HUDEP-2 (cell line): Measurements from ENCODE around the gene LGSN.
"Not testable (repeated sequence)": the region's sequence is repeated elsewhere in the genome, so short reads cannot be mapped to it uniquely, and the experiment has no call there.

Experiments
- DNase-seq, 76 experiments: peaks; one replicate each; lab custom pipeline; 2025; ENCODE audit not compliant: unreplicated experiment in 76 of 76; lab: John Stamatoyannopoulos, UW

The LGSN gene

DNA sequence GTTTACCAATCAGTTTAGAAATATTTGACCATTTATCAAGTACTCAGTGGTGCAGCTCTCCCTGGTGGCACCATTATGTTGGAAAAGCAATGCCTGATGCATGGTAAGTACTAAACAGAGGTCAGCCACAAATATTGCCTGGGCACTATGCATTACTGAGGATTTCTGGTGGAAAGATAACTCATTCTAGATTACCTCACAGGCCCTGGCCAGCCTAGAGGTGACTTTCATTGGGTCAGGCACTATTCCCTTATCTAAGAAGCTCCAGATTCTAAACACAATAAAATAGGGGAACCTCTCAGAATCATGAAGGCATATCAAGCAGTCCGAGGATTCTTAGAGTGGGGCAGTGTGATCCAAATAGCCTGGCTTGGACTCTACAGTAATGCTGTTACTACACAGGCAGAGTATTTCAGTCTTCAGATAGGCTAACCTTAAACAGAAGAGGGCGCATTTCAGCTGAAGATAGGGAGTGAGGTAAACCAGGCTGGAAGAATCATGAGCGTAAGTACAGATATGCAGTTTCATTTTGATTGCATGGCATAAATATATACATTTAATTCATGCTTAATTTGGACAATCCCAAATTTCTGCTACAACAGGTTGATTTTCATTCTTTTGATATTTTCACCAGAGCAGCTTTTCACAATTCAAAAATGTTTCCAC, 12.1 kb downstream of the LGSN start:
- peak in 15 of 76 experiments; percentile 1 to 64 (median 18) for DNase-seq

GRCh38 chr6:63306420-63306819, 13.4 kb downstream of the LGSN start:
- no peak for DNase-seq

GRCh38 chr6:63305277-63305676, 14.5 kb downstream of the LGSN start:
- DNase-seq: no peak

GRCh38 chr6:63303476-63303875, 16.3 kb downstream of the LGSN start:
- DNase-seq: no peak

GRCh38 chr6:63299667-63300066, 20.1 kb downstream of the LGSN start:
- no peak for DNase-seq

- no peak for DNase-seq
Measured at GRCh38 chr6:63295553-63296194, 24.1 kb downstream of the LGSN start.

DNA sequence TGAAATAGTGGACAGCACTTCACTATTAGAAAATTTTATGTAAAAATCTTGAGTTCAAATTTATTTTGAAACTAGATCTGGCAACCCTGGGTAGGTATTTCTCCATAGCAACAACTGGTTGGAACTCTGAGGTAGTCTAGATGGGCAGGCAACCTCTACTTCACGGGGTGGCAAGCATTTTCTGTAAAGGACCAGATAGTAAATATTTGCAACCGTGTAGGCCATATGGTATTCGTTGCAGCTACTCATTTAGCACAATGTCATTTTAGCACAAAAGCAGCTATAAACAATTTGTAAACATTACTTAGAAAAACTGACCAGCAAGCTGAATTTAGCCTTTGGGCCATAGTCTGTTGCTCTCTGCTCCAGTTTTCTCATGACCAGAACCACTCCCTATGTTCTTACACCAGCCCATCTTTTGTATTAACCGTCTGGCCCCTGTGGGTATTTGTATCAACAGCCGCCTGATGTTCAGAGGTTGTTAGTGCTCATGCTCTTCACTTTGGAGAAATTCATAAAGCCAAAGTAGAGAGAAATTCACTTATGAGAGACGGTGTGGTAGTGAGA, 29.2 kb downstream of the LGSN start:
- no peak for DNase-seq

DNA sequence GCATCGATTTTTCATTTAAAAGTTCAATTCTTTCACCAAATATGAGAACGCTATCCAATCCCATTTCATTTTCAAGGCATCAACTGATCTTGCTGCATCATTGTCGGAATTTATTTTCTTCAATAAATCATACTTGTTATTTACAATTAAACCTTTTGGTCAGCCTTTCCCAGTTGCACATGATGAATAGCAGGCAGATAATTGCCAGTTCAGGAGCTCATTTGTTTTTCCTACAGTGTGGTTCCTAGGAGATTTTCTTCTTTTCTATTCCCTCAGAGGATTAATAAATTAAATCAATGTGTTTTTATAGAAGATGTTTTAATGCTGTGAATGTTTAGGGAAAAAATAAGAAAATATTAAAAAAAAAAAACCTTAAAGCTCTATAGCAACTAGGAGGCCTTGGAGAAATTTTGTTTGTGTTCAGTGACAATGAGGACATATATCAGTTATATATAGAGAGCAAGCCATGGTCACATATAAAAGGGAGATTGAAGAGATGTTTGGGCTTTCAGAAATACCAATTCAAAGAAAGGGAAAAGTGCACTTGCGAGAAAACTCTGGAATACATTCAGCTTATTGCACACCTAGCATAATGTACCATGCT, 30.4 kb downstream of the LGSN start:
- no peak for DNase-seq

- DNase-seq: no peak
Measured at GRCh38 chr6:63280639-63281180, 39.1 kb downstream of the LGSN start.

GRCh38 chr6:63278916-63279315, 40.9 kb downstream of the LGSN start:
- no peak for DNase-seq

DNA sequence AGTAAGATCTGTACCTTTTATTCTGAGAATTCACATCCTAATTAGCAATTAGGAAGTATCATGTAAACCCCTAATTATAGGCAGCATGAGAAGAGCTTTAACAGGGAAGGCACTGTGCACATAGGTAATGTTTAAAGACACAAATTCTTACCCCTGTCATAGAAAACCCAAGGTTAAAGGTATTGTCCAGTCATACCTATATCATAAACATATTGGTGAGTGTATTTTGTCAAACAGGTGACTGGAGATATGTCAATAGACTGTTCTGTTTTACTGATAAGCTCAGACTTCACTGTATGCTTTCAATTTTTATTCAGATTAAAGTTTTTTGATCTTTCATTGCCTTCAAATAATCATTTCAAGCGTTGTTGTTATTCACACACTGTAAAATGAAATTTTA, 43.8 kb downstream of the LGSN start:
- DNase-seq: no peak

GRCh38 chr6:63274795-63275430, 44.9 kb downstream of the LGSN start:
- not testable (repeated sequence) for DNase-seq

- peak in 16 of 76 experiments; percentile 2 to 28 (median 18) for DNase-seq
Measured at GRCh38 chr6:63272397-63272796, 47.4 kb downstream of the LGSN start.

- DNase-seq: no peak
Measured at GRCh38 chr6:63269470-63269869, 50.3 kb downstream of the LGSN start.

DNA sequence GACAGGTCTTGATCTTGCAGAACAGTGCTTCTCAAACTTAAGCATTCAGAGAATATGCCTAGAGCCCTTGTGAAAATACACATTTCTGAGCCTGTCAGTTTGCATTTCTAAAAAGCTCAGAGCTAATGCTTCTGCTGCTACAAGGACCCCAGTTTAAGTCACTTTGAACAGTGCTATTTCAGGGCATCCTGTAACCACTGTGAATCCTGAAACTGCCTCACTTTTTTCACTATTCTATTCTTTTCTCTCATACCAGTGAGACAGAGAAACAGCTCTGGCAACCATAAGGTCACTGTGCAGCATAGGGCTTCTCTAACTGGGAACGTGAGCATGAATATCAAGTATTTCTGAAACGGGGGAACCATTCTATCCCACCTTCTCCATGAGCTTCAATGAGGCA, 51.2 kb downstream of the LGSN start:
- DNase-seq: no peak

- DNase-seq: no peak
Measured at GRCh38 chr6:63267828-63268227, 52.0 kb downstream of the LGSN start.

GRCh38 chr6:63267046-63267445, 52.7 kb downstream of the LGSN start:
- no peak for DNase-seq

DNA sequence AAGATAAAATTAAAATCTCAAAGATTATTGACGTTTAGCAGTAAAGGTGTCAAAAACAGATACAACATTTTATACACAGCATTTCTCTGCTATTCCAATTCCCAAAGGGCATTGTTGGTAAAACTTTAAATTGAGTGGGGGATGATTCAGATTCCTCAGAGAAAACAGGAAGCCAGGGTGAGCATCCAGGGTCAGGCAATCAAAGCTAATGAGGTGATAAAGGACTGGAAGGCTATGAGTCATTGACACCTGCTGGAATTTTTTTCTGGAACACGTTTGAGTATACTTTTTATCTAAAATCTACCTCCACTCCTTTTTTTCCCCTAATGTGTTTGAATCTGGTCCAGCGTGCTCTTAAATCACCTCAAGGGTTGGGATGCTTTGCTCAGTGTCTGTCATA, 56.3 kb downstream of the LGSN start:
- DNase-seq: no peak

GRCh38 chr6:63261820-63262219, 58.0 kb downstream of the LGSN start:
- no peak for DNase-seq

GRCh38 chr6:63259153-63259552, 60.6 kb downstream of the LGSN start:
- peak in 1 of 76 experiments; percentile 14 for DNase-seq

DNA sequence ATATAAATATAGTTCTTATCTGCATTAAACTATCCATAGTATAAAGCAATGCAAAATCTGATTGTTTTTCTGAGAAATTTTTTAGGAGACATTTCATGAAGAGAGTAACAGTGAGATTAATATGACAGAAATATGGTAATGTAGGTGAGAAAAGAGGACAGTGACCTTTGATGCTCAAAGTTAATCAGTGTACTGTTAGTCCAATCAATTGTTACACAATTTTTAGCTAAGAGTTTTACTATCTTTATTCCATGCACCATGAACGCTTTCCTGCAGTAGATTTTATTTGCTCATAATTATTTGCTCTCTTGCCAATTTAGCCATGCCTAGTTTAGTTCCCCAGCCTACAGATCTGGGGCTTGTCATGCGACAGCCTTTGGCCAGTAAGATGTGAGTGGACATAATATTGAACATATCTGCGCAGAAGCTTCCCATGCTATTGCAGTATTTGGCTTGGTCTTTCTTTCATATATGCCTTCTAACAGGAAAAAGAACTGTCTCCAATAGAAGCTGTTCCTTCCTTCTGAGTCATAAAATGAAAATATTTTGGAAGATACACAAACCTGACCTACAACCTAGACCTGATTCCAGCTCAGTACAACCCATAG, 69.8 kb downstream of the LGSN start:
- no peak for DNase-seq
